GM18951 (cell line): ENCODE measurements around the gene HJV.

ENCODE experiments used
- POLR2A ChIP-seq: IDR thresholded peaks from 4 replicates; pipeline ENCODE4 v1.6.1; 2011; ENCODE audit warnings: mild to moderate bottlenecking; ENCODE audit not compliant: insufficient read length, insufficient read depth; ENCODE audit errors: extremely low read depth
- in situ Hi-C: fragments of 300-500 bp; cut with MboI; formaldehyde crosslinking; loops from one replicate; pipeline ENCODE4 v1.12.0; 2022; ENCODE audit warnings: low sequenced_read_pairs, mixed read lengths, inconsistent platforms; ENCODE audit not compliant: unreplicated experiment

HJV gene

GRCh38 chr1:145983206-145983675 lies 38.3 kb downstream of the HJV start:
- no peak for TF ChIP-seq POLR2A
- in situ Hi-C loops, result no loop called here

- no peak for TF ChIP-seq POLR2A
- in situ Hi-C loops, result no loop called here
Observed at GRCh38 chr1:145982010-145982723, 39.4 kb downstream of the HJV start.

GRCh38 chr1:145980457-145980994 lies 41.0 kb downstream of the HJV start:
- in situ Hi-C loops, result no loop called here
- no peak for TF ChIP-seq POLR2A

GRCh38 chr1:145979746-145980456 lies 41.6 kb downstream of the HJV start:
- in situ Hi-C loops, result loop anchor here (5.0 kb wide), 1 partner anchor 32 kb away; no protein-coding TSS in a partner anchor
- TF ChIP-seq POLR2A, result no peak

GRCh38 chr1:145978854-145979745 lies 42.4 kb downstream of the HJV start:
- in situ Hi-C loops, result loop anchor here (5.0 kb wide), 1 partner anchor 33 kb away; no protein-coding TSS in a partner anchor
- no peak for TF ChIP-seq POLR2A

GRCh38 chr1:145978471-145978853 lies 43.1 kb downstream of the HJV start:
- in situ Hi-C loops, result loop anchor here (5.0 kb wide), 1 partner anchor 34 kb away; no protein-coding TSS in a partner anchor
- TF ChIP-seq POLR2A, result no peak

- in situ Hi-C loops, result loop anchor here (5.0 kb wide), 1 partner anchor 35 kb away; no protein-coding TSS in a partner anchor
- TF ChIP-seq POLR2A, result no peak
Observed at GRCh38 chr1:145977486-145978470, 43.8 kb downstream of the HJV start.

- TF ChIP-seq POLR2A, result no peak
- in situ Hi-C loops, result loop anchor here (5.0 kb wide), 1 partner anchor 35 kb away; no protein-coding TSS in a partner anchor
Observed at GRCh38 chr1:145977016-145977415, 44.5 kb downstream of the HJV start.

GRCh38 chr1:145975216-145975615 lies 46.3 kb downstream of the HJV start:
- TF ChIP-seq POLR2A, result no peak
- in situ Hi-C loops, result loop anchor here (5.0 kb wide), 1 partner anchor 37 kb away; no protein-coding TSS in a partner anchor

GRCh38 chr1:145974721-145975120 lies 46.8 kb downstream of the HJV start:
- no peak for TF ChIP-seq POLR2A
- in situ Hi-C loops, result loop anchor here (5.0 kb wide), 1 partner anchor 38 kb away; no protein-coding TSS in a partner anchor

- in situ Hi-C loops, result no loop called here
- no peak for TF ChIP-seq POLR2A
Observed at GRCh38 chr1:145972580-145972979, 49.0 kb downstream of the HJV start.
